Esophagus mucosa (tissue), 1 donor: Measurements from ENCODE around the gene RILPL1. TPM values are rescaled to one million over a fixed set of nuclear protein-coding genes. Genes with fewer than 3 reads are reported as not detected.

Experiments used
- ATAC-seq: fragments of 200-7000 bp; cut with Tn5 transposase; one replicate; pipeline ENCODE4 v1.9.1; 2020
- total RNA-seq: library from RNA; stranded (reverse); gene quantifications from one replicate; pipeline ENCODE4 v1.2.4, GENCODE V29; 2023
- donor health status: DM: yes; HTN: yes; CAD: no.

RILPL1 gene
- total RNA-seq, 1 donor from 2014 or later, result 6.1 TPM

DNA sequence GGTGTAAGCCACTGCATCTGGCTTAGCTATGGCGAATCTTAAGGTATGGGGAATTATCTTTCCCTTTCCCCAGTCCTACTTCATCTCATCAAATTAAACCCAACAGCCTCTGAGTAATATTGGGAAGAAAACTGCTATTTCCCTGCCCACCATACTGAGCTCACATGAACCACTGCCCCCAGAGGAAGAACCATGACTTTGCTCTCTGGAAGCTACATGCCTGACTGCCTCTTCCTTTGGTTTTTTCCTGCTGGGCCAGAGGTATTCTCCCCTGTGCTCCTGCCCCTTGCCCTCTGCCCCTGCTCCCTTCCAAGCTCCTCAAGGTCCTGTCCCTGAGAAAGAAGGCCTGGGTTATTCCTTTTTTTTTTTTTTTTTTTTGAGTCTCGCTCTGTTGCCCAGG lies 112.2 kb downstream of the RILPL1 start:
- ATAC-seq, result no peak

Other genes starting within 250 kb of the RILPL1 start
- gene SBNO1, start 168.9 kb downstream of the RILPL1 start, total RNA-seq, result 21.7 TPM
- gene KMT5A, start 149.6 kb downstream of the RILPL1 start, total RNA-seq, result 57.2 TPM
- gene RILPL2, start 97.0 kb downstream of the RILPL1 start, total RNA-seq, result 1.5 TPM
- 10.4 TPM for gene SNRNP35, start 75.6 kb downstream of the RILPL1 start, total RNA-seq
- 192 TPM for gene TMED2, start 50.8 kb upstream of the RILPL1 start, total RNA-seq
- 11.1 TPM for gene DDX55, start 68.4 kb upstream of the RILPL1 start, total RNA-seq
- 42.7 TPM for gene EIF2B1, start 100.0 kb upstream of the RILPL1 start, total RNA-seq
- gene GTF2H3, start 100.1 kb upstream of the RILPL1 start, total RNA-seq, result 31.5 TPM
- 4.9 TPM for gene TCTN2, start 137.4 kb upstream of the RILPL1 start, total RNA-seq
- gene ATP6V0A2, start 178.6 kb upstream of the RILPL1 start, total RNA-seq, result 12.8 TPM
- gene DNAH10, start 228.6 kb upstream of the RILPL1 start, total RNA-seq, result 0.12 TPM